ENCODE results near the gene PTGIS. TPM values are rescaled to one million over a fixed set of nuclear protein-coding genes. Genes with fewer than 3 reads are reported as not detected.

Gene PTGIS
- polyA plus RNA-seq, 2 of the 4 experiments (the other 2 are of a cell fraction) = 0.03 to 0.04 TPM

- no peak for ATAC-seq
- no peak overlapping the region for H3K4me3 ChIP-seq
- no peak for FAIRE-seq
- H3K9me3 ChIP-seq = no peaks in the 10 kb centered on the region
- no peak overlapping the region for H3K27ac ChIP-seq
- ChIA-PET POLR2A (no interaction called here), CTCF (interaction anchor here (0.6 to 3.1 kb wide), 10 partner anchors 8 to 558 kb away, joined by 4 to 20 read pairs (median 6); no protein-coding TSS in a partner anchor)
- H3K4me1 ChIP-seq = no peaks in the 10 kb centered on the region
- WGBS (ENCODE audit: missing lambda C conversion rate) = 78% methylated on average over 6 of the region's 6 CpGs
- TF ChIP-seq POLR2A (IDR thresholded peaks at IDR 0.05; ENCODE audit: low read length) = no peak
- no peak for TF ChIP-seq MAX (IDR thresholded peaks at IDR 0.05)
- TF ChIP-seq RARB (CRISPR knock-in tag; IDR thresholded peaks at IDR 0.05) = no peak
- no peak for TF ChIP-seq KDM5A (IDR thresholded peaks at IDR 0.05)
- TF ChIP-seq ZNF302 (CRISPR knock-in tag; IDR thresholded peaks at IDR 0.05) = no peak
- TF ChIP-seq ELK1 (IDR thresholded peaks at IDR 0.05; ENCODE audit: low read depth, low read length) = no peak
- no peak for TF ChIP-seq TFCP2L1 (CRISPR knock-in tag; IDR thresholded peaks at IDR 0.05)
- TF ChIP-seq E2F6 (IDR thresholded peaks at IDR 0.05; ENCODE audit: borderline replicate concordance, low read depth) = no peak
- TF ChIP-seq MAZ (IDR thresholded peaks at IDR 0.05; ENCODE audit: borderline replicate concordance, low read depth, low read length) = no peak
- TF ChIP-seq RCOR1 (IDR thresholded peaks at IDR 0.05; ENCODE audit: low read depth, low read length) = no peak
- TF ChIP-seq CEBPB (IDR thresholded peaks at IDR 0.05) = no peak
- TF ChIP-seq JUNB (IDR thresholded peaks at IDR 0.05) = no peak
- TF ChIP-seq HMGXB4 (CRISPR knock-in tag; IDR thresholded peaks at IDR 0.05; ENCODE audit: borderline replicate concordance) = no peak
- no peak for TF ChIP-seq PHF8 (IDR thresholded peaks at IDR 0.05; ENCODE audit: borderline replicate concordance, low read depth)
- no peak for TF ChIP-seq POLR2AphosphoS2 (conservative IDR thresholded peaks at IDR 0.05; ENCODE audit: low read length)
- H3K4me2 ChIP-seq = no peak overlapping the region
- DNase-seq (ENCODE audit: low read depth in 1 of 2, low spot score in 1 of 2) = no peak
Measured at GRCh38 chr20:49526056-49526455, 41.9 kb downstream of the PTGIS start.

GRCh38 chr20:49523767-49524360, 44.1 kb downstream of the PTGIS start:
- no peaks in the 10 kb centered on the region for H3K9me3 ChIP-seq
- CTCF ChIA-PET = interaction anchor here (0.6 to 3.1 kb wide), 7 partner anchors 10 to 189 kb away, joined by 3 to 20 read pairs (median 8); no protein-coding TSS in a partner anchor
- WGBS (ENCODE audit: missing lambda C conversion rate) = 65% methylated on average over 8 of the region's 8 CpGs
- no peak for FAIRE-seq
- DNase-seq (ENCODE audit: low read depth in 1 of 2, low spot score in 1 of 2) = no peak
- H3K27ac ChIP-seq = no peak overlapping the region
- no peaks in the 10 kb centered on the region for H3K4me1 ChIP-seq
- H3K4me2 ChIP-seq = no peak overlapping the region
- no peak for ATAC-seq
- no peak for TF ChIP-seq HOXB13 (CRISPR knock-in tag; IDR thresholded peaks at IDR 0.05; ENCODE audit: low read depth)
- no peak for TF ChIP-seq KDM5A (IDR thresholded peaks at IDR 0.05)
- TF ChIP-seq KDM1A (IDR thresholded peaks at IDR 0.05; ENCODE audit: low read depth) = no peak
- TF ChIP-seq JUN (IDR thresholded peaks at IDR 0.05) = no peak
- no peak for TF ChIP-seq TFCP2L1 (CRISPR knock-in tag; IDR thresholded peaks at IDR 0.05)
- TF ChIP-seq EHMT2 (IDR thresholded peaks at IDR 0.05; ENCODE audit: low read depth) = no peak
- no peak overlapping the region for H3K4me3 ChIP-seq
- POLR2A ChIA-PET = no interaction called here

GRCh38 chr20:49521356-49521755, 46.6 kb downstream of the PTGIS start:
- CTCF ChIA-PET = interaction anchor here (0.8 to 6.8 kb wide), 7 partner anchors 12 to 187 kb away, joined by 3 to 47 read pairs (median 5); no protein-coding TSS in a partner anchor

More at GRCh38 chr20:49521356-49521755, 46.6 kb downstream of the PTGIS start:
- FAIRE-seq (no peak), ATAC-seq (no peak), DNase-seq (ENCODE audit: low read depth in 1 of 2, low spot score in 1 of 2) (no peak)
- TF ChIP-seq ZFP36 (IDR thresholded peaks at IDR 0.05; ENCODE audit: borderline replicate concordance, partially characterized antibody) (no peak), MAFK (IDR thresholded peaks at IDR 0.05; ENCODE audit: partially characterized antibody) (peak; percentile 31)
- no peak overlapping the region for H3K4me3 ChIP-seq
- 54% methylated on average over 4 of the region's 4 CpGs for WGBS (ENCODE audit: missing lambda C conversion rate)
- no peak overlapping the region for H3K4me2 ChIP-seq
- H3K27ac ChIP-seq = no peak overlapping the region
- H3K9me3 ChIP-seq = no peaks in the 10 kb centered on the region
- peaks cover 7% of the 10 kb centered on the region; the same call in 1 of the 3 replicates for H3K4me1 ChIP-seq
- POLR2A ChIA-PET = no interaction called here
